Transverse colon (tissue), 4 donors: Measurements from ENCODE around the gene SNAI3. TPM values are rescaled to one million over a fixed set of nuclear protein-coding genes. Genes with fewer than 3 reads are reported as not detected.

Experiments
- DNase-seq: peaks from one replicate; pipeline ENCODE4 v3.0.0-alpha.2; 2019
- H3K27ac ChIP-seq, 4 donors: fragments of 200-600 bp; sonication (generic); 2 replicates each; pipeline ENCODE4 v1.5.1; 2016 to 2018; ENCODE audit warnings: inconsistent platforms in 4 of 4
- H3K27me3 ChIP-seq: fragments of 200-600 bp; sonication (generic); 2 replicates; pipeline ENCODE4 v1.5.1; 2017; ENCODE audit warnings: inconsistent platforms
- H3K36me3 ChIP-seq, 4 donors: fragments of 200-600 bp; sonication (generic); 2 replicates each; pipeline ENCODE4 v1.5.1; 2017 to 2019; ENCODE audit warnings: inconsistent platforms in 4 of 4
- H3K4me1 ChIP-seq, 4 donors: fragments of 200-600 bp; sonication (generic); 2 replicates each; pipeline ENCODE4 v1.5.1; 2017 to 2020; ENCODE audit warnings: inconsistent platforms in 4 of 4
- H3K4me3 ChIP-seq, 4 donors: fragments of 200-600 bp; sonication (generic); 1 replicate in 1 of 4; 2 replicates in 3 of 4; pipeline versions ENCODE4 v1.5.1 to v1.6.1; 2017 to 2019; ENCODE audit warnings: inconsistent platforms in 4 of 4
- H3K9me3 ChIP-seq, 2 donors: fragments of 200-600 bp; sonication (generic); 2 replicates each; pipeline ENCODE4 v1.5.1; 2017 to 2019; ENCODE audit warnings: inconsistent platforms in 2 of 2
- CTCF ChIP-seq, 5 experiments: fragments of 200-600 bp in 3 of 5; fragments of 450-650 bp in 2 of 5; sonication (generic) in 3 of 5; IDR thresholded peaks; 1 replicate in 2 of 5; 2 replicates in 3 of 5; pipeline ENCODE4 v1.5.1; 2016 to 2017; ENCODE audit warnings: antibody characterized with exemption in 5 of 5, inconsistent platforms in 3 of 5, mild to moderate bottlenecking in 2 of 5, moderate library complexity in 1 of 5
- EP300 ChIP-seq: sonication (generic); formaldehyde crosslinking; IDR thresholded peaks from one replicate; pipeline ENCODE4 v1.6.1; 2017; ENCODE audit warnings: antibody characterized with exemption, low read depth
- POLR2A ChIP-seq: fragments of 450-650 bp; IDR thresholded peaks from one replicate; pipeline ENCODE4 v1.6.1; 2016; ENCODE audit warnings: antibody characterized with exemption, mild to moderate bottlenecking, moderate library complexity
- POLR2AphosphoS5 ChIP-seq, 3 donors: sonication (generic); formaldehyde crosslinking; IDR thresholded peaks; one replicate each; pipeline ENCODE4 v1.6.1; 2016; ENCODE audit warnings: antibody characterized with exemption in 3 of 3
- WGBS, 2 donors: methylation state at CpG; one replicate each; pipeline ENCODE4 v1.1.5; 2018; ENCODE audit warnings: low coverage in 1 of 2; 5-methylcytosine and 5-hydroxymethylcytosine counted together
- in situ Hi-C, 4 donors: fragments of 200-750 bp; cut with MboI; loops; one replicate each; pipeline versions ENCODE4 v1.15.0 to v1.15.1; 2017; ENCODE audit warnings: low sequenced_read_pairs in 3 of 4, low pct_ligation_motif_present in 1 of 4, low pct_unique_long_range_greater_than_20kb in 1 of 4
- intact Hi-C: fragments of 100-400 bp; cut with DNase I; formaldehyde crosslinking; loops from one replicate; pipeline ENCODE4 v1.15.1; 2023; ENCODE audit warnings: low total_unique reads
- total RNA-seq, 4 donors: library from RNA; depleted of rRNA; stranded (reverse); fragments of >200 nt; gene quantifications; one replicate each; pipeline ENCODE4 v1.1.0, GENCODE V29; 2016

Gene SNAI3
- total RNA-seq, 4 donors from 2014 or later = 0.27 to 2.9 (median 0.75) TPM; not detected in 1

GRCh38 chr16:88713568-88714419 lies 27.5 kb upstream of the SNAI3 start:
- H3K27ac ChIP-seq = no peak overlapping the region
- H3K27me3 ChIP-seq = no peaks in the 10 kb centered on the region
- intact Hi-C loops (no loop called here), in situ Hi-C loops (no loop called here)
- no peaks in the 10 kb centered on the region for H3K4me1 ChIP-seq
- H3K36me3 ChIP-seq = peaks cover 0 to 42% (median 8%) of the 10 kb centered on the region in 4 donors
- no peak overlapping the region for H3K4me3 ChIP-seq
- no peaks in the 10 kb centered on the region for H3K9me3 ChIP-seq
- 83 to 90% methylated on average over 2 to 29 of the region's 30 CpGs for WGBS, 2 donors
- DNase-seq = no peak
- TF ChIP-seq EP300 (no peak), POLR2A (no peak), POLR2AphosphoS5 (IDR thresholded peaks at IDR 0.05) (no peak), CTCF (IDR thresholded peaks at IDR 0.05) (no peak)

DNA sequence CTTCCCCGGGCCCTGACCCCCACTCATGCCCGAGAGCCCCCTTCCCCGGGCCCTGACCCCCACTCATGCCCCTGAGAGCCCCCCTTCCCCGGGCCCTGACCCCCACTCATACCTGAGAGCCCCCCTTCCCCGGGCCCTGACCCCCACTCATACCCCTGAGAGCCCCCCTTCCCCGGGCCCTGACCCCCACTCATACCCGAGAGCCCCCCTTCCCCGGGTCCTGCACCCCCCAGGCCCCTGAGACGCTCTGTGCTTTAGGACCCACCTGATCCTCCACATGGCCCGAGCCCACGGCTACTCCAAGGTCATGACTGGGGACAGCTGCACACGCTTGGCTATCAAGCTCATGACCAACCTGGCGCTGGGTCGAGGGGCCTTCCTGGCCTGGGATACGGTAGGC lies 26.7 kb upstream of the SNAI3 start:
- WGBS, 2 donors = 90% methylated on average over 4 of the region's 15 CpGs; no CpG with 5 or more reads in 1 of the 2 donors
- Histone ChIP-seq H3K4me1 (no peaks in the 10 kb centered on the region), H3K9me3 (no peaks in the 10 kb centered on the region), H3K4me3 (no peak overlapping the region), H3K27me3 (no peaks in the 10 kb centered on the region), H3K36me3 (peaks cover 0 to 34% (median 7%) of the 10 kb centered on the region in 4 donors), H3K27ac (no peak overlapping the region)
- no peak for TF ChIP-seq EP300
- TF ChIP-seq POLR2AphosphoS5 (IDR thresholded peaks at IDR 0.05) = no peak
- no peak for TF ChIP-seq CTCF (IDR thresholded peaks at IDR 0.05)
- TF ChIP-seq POLR2A = no peak
- DNase-seq = no peak
- in situ Hi-C loops = no loop called here
- intact Hi-C loops = no loop called here

- WGBS, 2 donors = 86% methylated on average over 8 of the region's 25 CpGs; no CpG with 5 or more reads in 1 of the 2 donors
- Histone ChIP-seq H3K9me3 (no peaks in the 10 kb centered on the region), H3K27ac (no peak overlapping the region)
Measured at GRCh38 chr16:88712362-88712979, 26.2 kb upstream of the SNAI3 start.

More at GRCh38 chr16:88712362-88712979, 26.2 kb upstream of the SNAI3 start:
- no peaks in the 10 kb centered on the region for H3K27me3 ChIP-seq
- H3K36me3 ChIP-seq = peaks cover 0 to 30% (median 7%) of the 10 kb centered on the region in 4 donors
- in situ Hi-C loops = no loop called here
- intact Hi-C loops = no loop called here
- no peak overlapping the region for H3K4me3 ChIP-seq
- DNase-seq = no peak
- TF ChIP-seq EP300 = no peak
- no peak for TF ChIP-seq CTCF (IDR thresholded peaks at IDR 0.05)
- peaks cover 1 to 3% (median 2%) of the 10 kb centered on the region in 4 donors for H3K4me1 ChIP-seq
